WI38 (cell line): ENCODE results near the gene EGFR.
A peak's percentile ranks its signal among the peaks of the same experiment; 100 is the strongest.

Experiments
- H3K4me3 ChIP-seq: 2 replicates; pipeline ENCODE4 v1.5.1; 2011; ENCODE audit warnings: low read depth, mild to moderate bottlenecking, control low read depth, low read length
- CTCF ChIP-seq: IDR thresholded peaks from 2 replicates; pipeline ENCODE4 v1.5.1; 2012; ENCODE audit warnings: low read depth, mild to moderate bottlenecking, control low read depth, low read length

EGFR gene

GRCh38 chr7:55129541-55130394 is 111.0 kb downstream of the EGFR start:
- no peak overlapping the region for H3K4me3 ChIP-seq
- TF ChIP-seq CTCF, result no peak

GRCh38 chr7:55130395-55131141 is 111.8 kb downstream of the EGFR start:
- TF ChIP-seq CTCF, result no peak
- no peak overlapping the region for H3K4me3 ChIP-seq

- no peak for TF ChIP-seq CTCF
- no peak overlapping the region for H3K4me3 ChIP-seq
These were observed 112.5 kb downstream of the EGFR start for GRCh38 chr7:55131142-55131929.

- TF ChIP-seq CTCF, result no peak
- 0 out of 2 replicates have a peak overlapping the region, but pooled peaks have one; percentile 1 for H3K4me3 ChIP-seq
These were observed 113.7 kb downstream of the EGFR start for GRCh38 chr7:55132550-55132889.

- TF ChIP-seq CTCF, result no peak
- peak overlapping the region; percentile 48 for H3K4me3 ChIP-seq
These were observed 114.2 kb downstream of the EGFR start for GRCh38 chr7:55132890-55133551.

- no peak for TF ChIP-seq CTCF
- peak overlapping the region; percentile 48 for H3K4me3 ChIP-seq
These were observed 115.0 kb downstream of the EGFR start for GRCh38 chr7:55133630-55134358.
